ENCODE results near the gene ATAD5. TPM values are rescaled to one million over a fixed set of nuclear protein-coding genes. Genes with fewer than 3 reads are reported as not detected.

ATAD5 gene
- total and polyA plus RNA-seq, 2 of the 13 experiments (the other 11 are each of a cell fraction or from before 2014, with no cell fraction given), result 1.8 to 10.7 TPM

DNA sequence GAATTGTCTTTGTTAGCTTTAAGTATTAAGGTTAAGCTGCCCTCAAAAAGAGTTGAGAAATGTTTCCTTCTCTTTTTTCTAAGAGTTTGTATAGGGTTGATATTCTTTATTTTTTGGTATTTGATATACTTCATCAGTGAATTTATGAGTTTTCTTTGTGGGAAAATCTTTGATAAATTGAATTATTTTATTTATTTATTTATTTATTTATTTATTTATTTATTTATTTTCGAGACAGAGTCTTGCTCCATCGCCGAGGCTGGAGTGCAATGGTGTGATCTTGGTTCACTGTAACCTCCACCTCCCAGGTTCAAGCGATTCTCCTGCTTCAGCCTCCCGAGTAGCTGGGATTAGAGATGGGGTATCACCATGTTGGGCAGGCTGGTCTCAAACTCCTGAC lies 54.4 kb downstream of the ATAD5 start:
- intact Hi-C loops (cut with micrococcal nuclease; ENCODE audit: unreplicated experiment), result no loop called here
- no peak overlapping the region for H3K9ac ChIP-seq (ENCODE audit: insufficient read depth, low read depth, low read length)
- H4K20me1 ChIP-seq (ENCODE audit: insufficient read depth, low read length), result no peaks in the 10 kb centered on the region
- CTCF ChIA-PET (ENCODE audit: low intra/inter-chr PET ratio, low total read pairs), result no interaction called here
- WGBS (ENCODE audit: low lambda C conversion rate), result 99% methylated on average over 5 of the region's 5 CpGs
- no peaks in the 10 kb centered on the region for H3K9me3 ChIP-seq (ENCODE audit: low read length)
- ATAC-seq (no peak), FAIRE-seq (no peak), DNase-seq (ENCODE audit: low spot score) (no peak)
- no peaks in the 10 kb centered on the region for H3K79me2 ChIP-seq (ENCODE audit: insufficient read depth, low read length)
- no peak overlapping the region for H3K4me3 ChIP-seq (replicated peaks in 1 of 3; ENCODE audit: insufficient read depth in 1 of 3, low read depth in 2 of 3, low read length in 3 of 3)
- H3K36me3 ChIP-seq (replicated peaks in 1 of 2; ENCODE audit: control insufficient read depth in 1 of 2, insufficient read depth in 2 of 2, low read length in 2 of 2), result peaks cover 3 to 9% of the 10 kb centered on the region in 2 experiments; a peak in 2 of 5 replicates
- no peak overlapping the region for H3K4me2 ChIP-seq (ENCODE audit: low read depth, low read length)
- no peak for TF ChIP-seq ATF7-NPFF (CRISPR knock-in tag; IDR thresholded peaks at IDR 0.05; ENCODE audit: low read depth)
- TF ChIP-seq ZNF562 (CRISPR knock-in tag; IDR thresholded peaks at IDR 0.05; ENCODE audit: borderline replicate concordance), result no peak
- TF ChIP-seq ZNF724P (CRISPR knock-in tag; IDR thresholded peaks at IDR 0.05; ENCODE audit: borderline replicate concordance), result no peak
- no peak for TF ChIP-seq ZNF296 (CRISPR knock-in tag; conservative IDR thresholded peaks at IDR 0.05)
- TF ChIP-seq HHEX (CRISPR knock-in tag; IDR thresholded peaks at IDR 0.05), result no peak
- no peak for TF ChIP-seq FOXA1 (IDR thresholded peaks at IDR 0.05)
- TF ChIP-seq FOXA1 (CRISPR knock-in tag; IDR thresholded peaks at IDR 0.05), result no peak
- no peak for TF ChIP-seq ZSCAN12 (CRISPR knock-in tag; IDR thresholded peaks at IDR 0.05)
- no peak for TF ChIP-seq SIX1 (CRISPR knock-in tag; IDR thresholded peaks at IDR 0.05; ENCODE audit: borderline replicate concordance)
- no peak for TF ChIP-seq YY1 (IDR thresholded peaks at IDR 0.05; ENCODE audit: insufficient read depth, insufficient replicate concordance, low read depth, low read length)
- no peak for TF ChIP-seq ZNF251 (CRISPR knock-in tag; IDR thresholded peaks at IDR 0.05)
- TF ChIP-seq EED (CRISPR knock-in tag; IDR thresholded peaks at IDR 0.05), result no peak
- TF ChIP-seq, protein P1, sequence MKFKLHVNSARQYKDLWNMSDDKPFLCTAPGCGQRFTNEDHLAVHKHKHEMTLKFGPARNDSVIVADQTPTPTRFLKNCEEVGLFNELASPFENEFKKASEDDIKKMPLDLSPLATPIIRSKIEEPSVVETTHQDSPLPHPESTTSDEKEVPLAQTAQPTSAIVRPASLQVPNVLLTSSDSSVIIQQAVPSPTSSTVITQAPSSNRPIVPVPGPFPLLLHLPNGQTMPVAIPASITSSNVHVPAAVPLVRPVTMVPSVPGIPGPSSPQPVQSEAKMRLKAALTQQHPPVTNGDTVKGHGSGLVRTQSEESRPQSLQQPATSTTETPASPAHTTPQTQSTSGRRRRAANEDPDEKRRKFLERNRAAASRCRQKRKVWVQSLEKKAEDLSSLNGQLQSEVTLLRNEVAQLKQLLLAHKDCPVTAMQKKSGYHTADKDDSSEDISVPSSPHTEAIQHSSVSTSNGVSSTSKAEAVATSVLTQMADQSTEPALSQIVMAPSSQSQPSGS (CRISPR knock-in tag; IDR thresholded peaks at IDR 0.05), result no peak
- no TSS peak for BruUV-seq (replicated peaks)
- POLR2A ChIA-PET, result no interaction called here
- H2AFZ ChIP-seq (ENCODE audit: low read length), result no peak overlapping the region
- no peaks in the 10 kb centered on the region for H3K4me1 ChIP-seq (ENCODE audit: insufficient read depth, low read length)
- H3K27me3 ChIP-seq (ENCODE audit: control insufficient read depth in 1 of 2, insufficient read depth in 2 of 2, low read length in 2 of 2), result no peaks in the 10 kb centered on the region
- in situ Hi-C loops (cut with HindIII; ENCODE audit: extremely low pct_ligation_motif_present, low pct_unique_long_range_greater_than_20kb), result no loop called here
- H3K27ac ChIP-seq (ENCODE audit: extremely low read length, insufficient read depth, low read length), result no peak overlapping the region

All from HepG2 (cell line).